ENCODE results near the gene WDR45. TPM values are rescaled to one million over a fixed set of nuclear protein-coding genes. Genes with fewer than 3 reads are reported as not detected.

Gene WDR45
- polyA plus RNA-seq, 3 donors from 2014 or later, result 104 to 105 (median 104) TPM

GRCh38 chrX:49070988-49071387, 8.7 kb downstream of the WDR45 start:
- H3K27ac Mint-ChIP-seq, result peak overlapping the region in 2 of 6 donors; percentile 40 to 41
- DNase-seq, result no peak
- H3K27me3 Mint-ChIP-seq (ENCODE audit: low read depth in 3 of 3), result peaks cover 5 to 6% (median 6%) of the 10 kb centered on the region in 3 donors
- H3K36me3 Mint-ChIP-seq, result no peaks in the 10 kb centered on the region
- peaks cover 0 to 17% of the 10 kb centered on the region in 2 donors for H3K4me1 Mint-ChIP-seq
- no peaks in the 10 kb centered on the region for H3K9me3 Mint-ChIP-seq
- peak overlapping the region in 1 of 5 donors; percentile 18 for H3K4me3 Mint-ChIP-seq

GRCh38 chrX:49069038-49069437, 10.6 kb downstream of the WDR45 start:
- H3K4me3 Mint-ChIP-seq, result no peak overlapping the region
- no peaks in the 10 kb centered on the region for H3K36me3 Mint-ChIP-seq

GRCh38 chrX:49067285-49068120, 12.2 kb downstream of the WDR45 start:
- Mint-ChIP-seq H3K27ac (no peak overlapping the region), H3K9me3 (no peaks in the 10 kb centered on the region), H3K27me3 (ENCODE audit: low read depth in 3 of 3) (peaks cover 0 to 4% (median 2%) of the 10 kb centered on the region in 3 donors), H3K36me3 (no peaks in the 10 kb centered on the region), H3K4me3 (no peak overlapping the region), H3K4me1 (peaks cover 0 to 4% of the 10 kb centered on the region in 2 donors)
- no peak for DNase-seq

More at GRCh38 chrX:49069038-49069437, 10.6 kb downstream of the WDR45 start:
- Mint-ChIP-seq H3K4me1 (peaks cover 0 to 16% of the 10 kb centered on the region in 2 donors), H3K27me3 (ENCODE audit: low read depth in 3 of 3) (peaks cover 5 to 8% (median 6%) of the 10 kb centered on the region in 3 donors), H3K27ac (no peak overlapping the region), H3K9me3 (no peaks in the 10 kb centered on the region)
- DNase-seq, result no peak

- Mint-ChIP-seq H3K36me3 (no peaks in the 10 kb centered on the region), H3K9me3 (no peaks in the 10 kb centered on the region), H3K27me3 (ENCODE audit: low read depth in 3 of 3) (peaks cover 0 to 6% (median 2%) of the 10 kb centered on the region in 3 donors), H3K4me3 (no peak overlapping the region), H3K4me1 (peaks cover 0 to 3% of the 10 kb centered on the region in 2 donors), H3K27ac (no peak overlapping the region)
- DNase-seq, result no peak
Measured at GRCh38 chrX:49066690-49067089, 13.0 kb downstream of the WDR45 start.

- Mint-ChIP-seq H3K9me3 (no peaks in the 10 kb centered on the region), H3K4me1 (peaks cover 0 to 3% of the 10 kb centered on the region in 2 donors), H3K36me3 (no peaks in the 10 kb centered on the region), H3K27ac (no peak overlapping the region), H3K27me3 (ENCODE audit: low read depth in 3 of 3) (peaks cover 0 to 6% (median 2%) of the 10 kb centered on the region in 3 donors), H3K4me3 (no peak overlapping the region)
- no peak for DNase-seq
Measured at GRCh38 chrX:49066278-49066677, 13.4 kb downstream of the WDR45 start.

- DNase-seq, result no peak
- peak overlapping the region in 1 of 6 donors; percentile 28 for H3K27ac Mint-ChIP-seq
- peaks cover 0 to 8% (median 2%) of the 10 kb centered on the region in 3 donors for H3K27me3 Mint-ChIP-seq (ENCODE audit: low read depth in 3 of 3)
- H3K9me3 Mint-ChIP-seq, result no peaks in the 10 kb centered on the region
- H3K4me1 Mint-ChIP-seq, result no peaks in the 10 kb centered on the region
- no peak overlapping the region for H3K4me3 Mint-ChIP-seq
- H3K36me3 Mint-ChIP-seq, result no peaks in the 10 kb centered on the region
Measured at GRCh38 chrX:49064735-49065134, 15.0 kb downstream of the WDR45 start.

- H3K9me3 Mint-ChIP-seq, result no peaks in the 10 kb centered on the region
- H3K27ac Mint-ChIP-seq, result no peak overlapping the region
- H3K4me3 Mint-ChIP-seq, result no peak overlapping the region
- DNase-seq, result no peak
- no peaks in the 10 kb centered on the region for H3K36me3 Mint-ChIP-seq
- H3K4me1 Mint-ChIP-seq, result no peaks in the 10 kb centered on the region
- peaks cover 0 to 8% (median 2%) of the 10 kb centered on the region in 3 donors for H3K27me3 Mint-ChIP-seq (ENCODE audit: low read depth in 3 of 3)
Measured at GRCh38 chrX:49064303-49064702, 15.4 kb downstream of the WDR45 start.

GRCh38 chrX:49063715-49064114, 16.0 kb downstream of the WDR45 start:
- H3K27ac Mint-ChIP-seq, result no peak overlapping the region
- no peaks in the 10 kb centered on the region for H3K36me3 Mint-ChIP-seq
- peaks cover 0 to 8% (median 2%) of the 10 kb centered on the region in 3 donors for H3K27me3 Mint-ChIP-seq (ENCODE audit: low read depth in 3 of 3)
- no peaks in the 10 kb centered on the region for H3K9me3 Mint-ChIP-seq
- H3K4me3 Mint-ChIP-seq, result no peak overlapping the region
- DNase-seq, result no peak
- no peaks in the 10 kb centered on the region for H3K4me1 Mint-ChIP-seq

GRCh38 chrX:49061916-49062315, 17.8 kb downstream of the WDR45 start:
- no peak for DNase-seq
- Mint-ChIP-seq H3K27me3 (ENCODE audit: low read depth in 3 of 3) (peaks cover 0 to 8% (median 2%) of the 10 kb centered on the region in 3 donors), H3K27ac (no peak overlapping the region), H3K4me1 (no peaks in the 10 kb centered on the region), H3K9me3 (no peaks in the 10 kb centered on the region), H3K36me3 (no peaks in the 10 kb centered on the region), H3K4me3 (no peak overlapping the region)

GRCh38 chrX:49061490-49061889, 18.2 kb downstream of the WDR45 start:
- H3K9me3 Mint-ChIP-seq, result no peaks in the 10 kb centered on the region
- H3K36me3 Mint-ChIP-seq, result no peaks in the 10 kb centered on the region
- DNase-seq, result no peak
- no peaks in the 10 kb centered on the region for H3K4me1 Mint-ChIP-seq
- H3K4me3 Mint-ChIP-seq, result no peak overlapping the region
- peaks cover 0 to 7% (median 2%) of the 10 kb centered on the region in 3 donors for H3K27me3 Mint-ChIP-seq (ENCODE audit: low read depth in 3 of 3)
- peak overlapping the region in 1 of 6 donors; percentile 9 for H3K27ac Mint-ChIP-seq

GRCh38 chrX:49060914-49061313, 18.8 kb downstream of the WDR45 start:
- Mint-ChIP-seq H3K36me3 (no peaks in the 10 kb centered on the region), H3K27ac (peak overlapping the region in 2 of 6 donors; percentile 9 to 18), H3K9me3 (no peaks in the 10 kb centered on the region), H3K27me3 (ENCODE audit: low read depth in 3 of 3) (peaks cover 0 to 6% (median 2%) of the 10 kb centered on the region in 3 donors), H3K4me3 (no peak overlapping the region), H3K4me1 (peaks cover 0 to 1% of the 10 kb centered on the region in 2 donors)
- no peak for DNase-seq

GRCh38 chrX:49059681-49060085, 20.0 kb downstream of the WDR45 start:
- no peaks in the 10 kb centered on the region for H3K9me3 Mint-ChIP-seq
- DNase-seq, result no peak
- no peak overlapping the region for H3K27ac Mint-ChIP-seq
- H3K27me3 Mint-ChIP-seq (ENCODE audit: low read depth in 3 of 3), result peaks cover 0 to 3% (median 2%) of the 10 kb centered on the region in 3 donors
- no peaks in the 10 kb centered on the region for H3K36me3 Mint-ChIP-seq
- no peak overlapping the region for H3K4me3 Mint-ChIP-seq
- peaks cover 8 to 13% of the 10 kb centered on the region in 2 donors for H3K4me1 Mint-ChIP-seq

- no peak for DNase-seq
- no peak overlapping the region for H3K27ac Mint-ChIP-seq
- peaks cover under 1 to 3% (median 2%) of the 10 kb centered on the region in 3 donors for H3K27me3 Mint-ChIP-seq (ENCODE audit: low read depth in 3 of 3)
- no peak overlapping the region for H3K4me3 Mint-ChIP-seq
- no peaks in the 10 kb centered on the region for H3K36me3 Mint-ChIP-seq
- H3K4me1 Mint-ChIP-seq, result peaks cover 11 to 17% of the 10 kb centered on the region in 2 donors
- H3K9me3 Mint-ChIP-seq, result no peaks in the 10 kb centered on the region
Measured at GRCh38 chrX:49059201-49059600, 20.5 kb downstream of the WDR45 start.

- H3K4me1 Mint-ChIP-seq, result peaks cover 15 to 21% of the 10 kb centered on the region in 2 donors
- no peaks in the 10 kb centered on the region for H3K36me3 Mint-ChIP-seq
- peak within 1 kb of the TSS in 1 of 6 donors; percentile 42 for H3K27ac Mint-ChIP-seq
- no peak within 1 kb of the TSS for H3K4me3 Mint-ChIP-seq
- H3K27me3 Mint-ChIP-seq (ENCODE audit: low read depth in 3 of 3), result peaks cover 1 to 3% (median 2%) of the 10 kb centered on the region in 3 donors
- DNase-seq, result no peak
- no peaks in the 10 kb centered on the region for H3K9me3 Mint-ChIP-seq
Measured at GRCh38 chrX:49058794-49059193, 20.9 kb downstream of the WDR45 start, which contains the start of gene CCDC120. Gene CCDC120 (plus strand): TSS chrX:49058999. CDS start chrX:49062042, 3,043 bp downstream.
